Mesenchymal stem cell (in vitro differentiated cells and primary cell): ENCODE data around the gene IKBKE.

Source experiments
- DNase-seq: peaks from one replicate; pipeline ENCODE4 v3.0.0-alpha.2; 2013
- H2AFZ ChIP-seq: one replicate; pipeline ENCODE4 v1.6.1; 2013; ENCODE audit warnings: low read depth, mild to moderate bottlenecking, control low read depth, inconsistent platforms, low read length, moderate library complexity
- H2AK5ac ChIP-seq: 2 replicates; pipeline ENCODE4 v1.6.1; 2013; ENCODE audit warnings: low read length, moderate library complexity, mild to moderate bottlenecking, inconsistent platforms; ENCODE audit not compliant: severe bottlenecking
- H2BK120ac ChIP-seq: one replicate; pipeline ENCODE4 v1.6.1; 2013; ENCODE audit warnings: low read depth, mild to moderate bottlenecking, inconsistent platforms, low read length, moderate library complexity
- H2BK12ac ChIP-seq, 2 experiments: one replicate each; pipeline ENCODE4 v1.6.1; 2013; ENCODE audit warnings: inconsistent platforms in 2 of 2, low read length in 2 of 2, mild to moderate bottlenecking in 2 of 2, moderate library complexity in 2 of 2, control low read depth in 1 of 2
- H2BK15ac ChIP-seq: one replicate; pipeline ENCODE4 v1.6.1; 2013; ENCODE audit warnings: mild to moderate bottlenecking, low read depth, inconsistent platforms; ENCODE audit not compliant: poor library complexity, severe bottlenecking
- H2BK5ac ChIP-seq: 2 replicates; pipeline ENCODE4 v1.6.1; 2013; ENCODE audit warnings: low read depth, mild to moderate bottlenecking, low read length, control low read depth, inconsistent platforms; ENCODE audit not compliant: poor library complexity, severe bottlenecking
- H3K14ac ChIP-seq, 2 experiments: one replicate each; pipeline ENCODE4 v1.6.1; 2013; ENCODE audit warnings: inconsistent platforms in 2 of 2, low read length in 2 of 2, control low read depth in 1 of 2, mild to moderate bottlenecking in 1 of 2, moderate library complexity in 1 of 2
- H3K18ac ChIP-seq, 2 experiments: one replicate each; pipeline ENCODE4 v1.6.1; 2013; ENCODE audit warnings: inconsistent platforms in 2 of 2, low read length in 2 of 2, control low read depth in 1 of 2, low read depth in 1 of 2, mild to moderate bottlenecking in 1 of 2
- H3K23ac ChIP-seq, 2 experiments: one replicate each; pipeline ENCODE4 v1.6.1; 2013; ENCODE audit warnings: inconsistent platforms in 2 of 2, low read length in 2 of 2, mild to moderate bottlenecking in 2 of 2, moderate library complexity in 2 of 2, control low read depth in 1 of 2
- H3K27ac ChIP-seq: 2 replicates; pipeline ENCODE4 v1.5.1; 2013; ENCODE audit warnings: mild to moderate bottlenecking, moderate library complexity, low read length, control low read depth, inconsistent platforms; ENCODE audit not compliant: poor library complexity, severe bottlenecking
- H3K27me3 ChIP-seq, 2 experiments: 2 replicates each; pipeline versions ENCODE4 v1.6.1 to v1.7.0; 2013; ENCODE audit warnings: low read length in 2 of 2, mild to moderate bottlenecking in 2 of 2, moderate library complexity in 2 of 2, control low read depth in 1 of 2, inconsistent platforms in 1 of 2; ENCODE audit not compliant: control insufficient read depth in 1 of 2, insufficient read depth in 1 of 2
- H3K36me3 ChIP-seq, 2 experiments: 2 replicates each; pipeline versions ENCODE4 v1.6.1 to v1.7.0; 2013; ENCODE audit warnings: low read length in 2 of 2, control low read depth in 1 of 2, inconsistent platforms in 1 of 2, low read depth in 1 of 2, mild to moderate bottlenecking in 1 of 2; ENCODE audit not compliant: insufficient read depth in 2 of 2, control insufficient read depth in 1 of 2
- H3K4ac ChIP-seq, 2 experiments: one replicate each; pipeline ENCODE4 v1.6.1; 2013; ENCODE audit warnings: inconsistent platforms in 2 of 2, low read length in 2 of 2, mild to moderate bottlenecking in 2 of 2, moderate library complexity in 2 of 2, control low read depth in 1 of 2, low read depth in 1 of 2
- H3K4me1 ChIP-seq: 2 replicates; pipeline ENCODE4 v1.6.1; 2013; ENCODE audit warnings: low read depth, low read length, control low read depth; ENCODE audit not compliant: control insufficient read depth, insufficient read depth
- H3K4me2 ChIP-seq: 2 replicates; pipeline ENCODE4 v1.6.1; 2013; ENCODE audit warnings: low read length, mild to moderate bottlenecking, inconsistent platforms; ENCODE audit not compliant: poor library complexity, severe bottlenecking
- H3K4me3 ChIP-seq, 2 experiments: 2 replicates each; pipeline versions ENCODE4 v1.5.1 to v1.7.0; 2013; ENCODE audit warnings: low read length in 2 of 2, mild to moderate bottlenecking in 2 of 2, control low read depth in 1 of 2, low read depth in 1 of 2; ENCODE audit not compliant: insufficient read depth in 1 of 2
- H3K79me1 ChIP-seq: replicated peaks from 2 replicates; pipeline ENCODE4 v1.6.1; 2013; ENCODE audit warnings: mild to moderate bottlenecking, control low read depth, low read length, inconsistent platforms; ENCODE audit not compliant: poor library complexity, severe bottlenecking
- H3K9ac ChIP-seq: 2 replicates; pipeline ENCODE4 v1.7.0; 2013; ENCODE audit warnings: mild to moderate bottlenecking, low read length, moderate library complexity
- H3K9me3 ChIP-seq: 2 replicates; pipeline ENCODE4 v1.7.0; 2013; ENCODE audit warnings: mild to moderate bottlenecking, low read length; ENCODE audit not compliant: control insufficient read depth
- H4K8ac ChIP-seq: one replicate; pipeline ENCODE4 v1.6.1; 2013; ENCODE audit warnings: inconsistent platforms, mild to moderate bottlenecking, low read length, moderate library complexity
- H4K91ac ChIP-seq: one replicate; pipeline ENCODE4 v1.6.1; 2013; ENCODE audit warnings: mild to moderate bottlenecking, low read length, inconsistent platforms
- WGBS: methylation state at CpG from one replicate; pipeline ENCODE4 v1.1.7; 2013; ENCODE audit warnings: mixed read lengths; 5-methylcytosine and 5-hydroxymethylcytosine counted together

The IKBKE gene

GRCh38 chr1:206508956-206509355 is 38.7 kb downstream of the IKBKE start:
- H3K79me1 ChIP-seq: no peaks in the 10 kb centered on the region
- H3K36me3 ChIP-seq: no peaks in the 10 kb centered on the region
- H3K4me3 ChIP-seq: peak overlapping the region in 1 of 2 experiments; percentile 81
- no peak overlapping the region for H2BK15ac ChIP-seq
- H3K4me2 ChIP-seq: no peak overlapping the region
- H3K14ac ChIP-seq: no peak overlapping the region
- no peak overlapping the region for H2AFZ ChIP-seq
- peaks cover 24% of the 10 kb centered on the region for H3K4me1 ChIP-seq
- H4K91ac ChIP-seq: no peak overlapping the region
- WGBS: 47% methylated on average over 6 of the region's 6 CpGs
- no peak overlapping the region for H2BK5ac ChIP-seq
- H3K9me3 ChIP-seq: no peaks in the 10 kb centered on the region
- H2BK120ac ChIP-seq: no peak overlapping the region
- no peak overlapping the region for H2BK12ac ChIP-seq
- H3K4ac ChIP-seq: no peak overlapping the region
- DNase-seq: peak; percentile 42
- H2AK5ac ChIP-seq: no peak overlapping the region
- H3K18ac ChIP-seq: no peak overlapping the region
- peak overlapping the region; percentile 75 for H3K9ac ChIP-seq
- H3K27me3 ChIP-seq: peaks cover 0 to 75% of the 10 kb centered on the region in 2 experiments
- H4K8ac ChIP-seq: no peak overlapping the region
- no peak overlapping the region for H3K27ac ChIP-seq
- no peak overlapping the region for H3K23ac ChIP-seq

GRCh38 chr1:206509612-206510257 is 39.5 kb downstream of the IKBKE start:
- Histone ChIP-seq H4K91ac (no peak overlapping the region), H2BK5ac (no peak overlapping the region), H3K27ac (no peak overlapping the region), H3K4me1 (peaks cover 21% of the 10 kb centered on the region), H3K9me3 (no peaks in the 10 kb centered on the region), H3K79me1 (no peaks in the 10 kb centered on the region), H3K23ac (no peak overlapping the region), H2BK120ac (no peak overlapping the region), H3K18ac (no peak overlapping the region), H3K4ac (no peak overlapping the region), H2BK12ac (no peak overlapping the region), H4K8ac (no peak overlapping the region), H2AK5ac (no peak overlapping the region), H3K4me2 (no peak overlapping the region), H3K9ac (peak overlapping the region; percentile 75), H3K14ac (no peak overlapping the region), H2BK15ac (no peak overlapping the region), H3K27me3 (peaks cover 0 to 81% of the 10 kb centered on the region in 2 experiments), H2AFZ (no peak overlapping the region), H3K36me3 (no peaks in the 10 kb centered on the region), H3K4me3 (peak overlapping the region in 1 of 2 experiments; percentile 81)
- no peak for DNase-seq
- WGBS: 90% methylated on average over 12 of the region's 12 CpGs

- Histone ChIP-seq H4K91ac (no peak overlapping the region), H3K4ac (no peak overlapping the region), H2BK5ac (no peak overlapping the region), H3K18ac (no peak overlapping the region), H2AK5ac (no peak overlapping the region), H2BK120ac (no peak overlapping the region), H4K8ac (no peak overlapping the region), H3K4me1 (peaks cover 21% of the 10 kb centered on the region), H3K27ac (no peak overlapping the region), H3K27me3 (peaks cover 0 to 82% of the 10 kb centered on the region in 2 experiments), H3K4me3 (no peak overlapping the region), H2AFZ (no peak overlapping the region), H2BK15ac (no peak overlapping the region), H3K9me3 (no peaks in the 10 kb centered on the region), H3K14ac (no peak overlapping the region), H3K9ac (no peak overlapping the region), H3K4me2 (no peak overlapping the region), H2BK12ac (no peak overlapping the region), H3K79me1 (no peaks in the 10 kb centered on the region), H3K36me3 (no peaks in the 10 kb centered on the region), H3K23ac (no peak overlapping the region)
- no peak for DNase-seq
- 83% methylated on average over 5 of the region's 5 CpGs for WGBS
Observed at GRCh38 chr1:206510371-206510770, 40.1 kb downstream of the IKBKE start.

GRCh38 chr1:206511362-206512057 is 41.2 kb downstream of the IKBKE start:
- Histone ChIP-seq H3K4me3 (no peak overlapping the region), H3K9me3 (no peaks in the 10 kb centered on the region), H4K8ac (no peak overlapping the region), H3K27me3 (peaks cover 0 to 74% of the 10 kb centered on the region in 2 experiments), H3K4me2 (no peak overlapping the region), H2BK15ac (no peak overlapping the region), H3K36me3 (no peaks in the 10 kb centered on the region), H2AK5ac (no peak overlapping the region), H3K4ac (no peak overlapping the region), H3K14ac (no peak overlapping the region), H3K79me1 (no peaks in the 10 kb centered on the region), H3K27ac (no peak overlapping the region), H2BK120ac (no peak overlapping the region), H2BK12ac (no peak overlapping the region), H3K18ac (no peak overlapping the region), H3K4me1 (peaks cover 21% of the 10 kb centered on the region), H3K9ac (peak overlapping the region; percentile 73), H4K91ac (no peak overlapping the region), H2AFZ (no peak overlapping the region), H3K23ac (no peak overlapping the region), H2BK5ac (no peak overlapping the region)
- DNase-seq: no peak
- 83% methylated on average over 14 of the region's 14 CpGs for WGBS
